Esophagus (tissue), 2 donors: ENCODE measurements around the gene PDE1A. TPM values are rescaled to one million over a fixed set of nuclear protein-coding genes. Genes with fewer than 3 reads are reported as not detected.

ENCODE experiments used
- H3K27ac ChIP-seq, 2 donors: one replicate each; pipeline ENCODE4 v1.5.1; 2013; ENCODE audit warnings: low read depth in 2 of 2, mild to moderate bottlenecking in 2 of 2, inconsistent platforms in 1 of 2, low read length in 1 of 2, moderate library complexity in 1 of 2
- H3K27me3 ChIP-seq, 2 donors: one replicate each; pipeline ENCODE4 v1.6.1; 2013; ENCODE audit warnings: low read length in 2 of 2, control low read depth in 1 of 2, mild to moderate bottlenecking in 1 of 2; ENCODE audit not compliant: insufficient read depth in 2 of 2, control insufficient read depth in 1 of 2
- H3K36me3 ChIP-seq, 2 donors: one replicate each; pipeline ENCODE4 v1.6.1; 2013; ENCODE audit warnings: low read length in 1 of 2; ENCODE audit not compliant: control insufficient read depth in 2 of 2, insufficient read depth in 2 of 2
- H3K4me1 ChIP-seq, 2 donors: one replicate each; pipeline ENCODE4 v1.6.1; 2013; ENCODE audit warnings: low read length in 1 of 2; ENCODE audit not compliant: control insufficient read depth in 2 of 2, insufficient read depth in 2 of 2
- H3K4me3 ChIP-seq, 2 donors: one replicate each; pipeline ENCODE4 v1.5.1; 2013; ENCODE audit warnings: low read length in 2 of 2, mild to moderate bottlenecking in 2 of 2, low read depth in 1 of 2, moderate library complexity in 1 of 2
- H3K9me3 ChIP-seq, 2 donors: one replicate each; pipeline ENCODE4 v1.6.1; 2013; ENCODE audit warnings: mild to moderate bottlenecking in 2 of 2, low read depth in 1 of 2, low read length in 1 of 2, moderate library complexity in 1 of 2; ENCODE audit not compliant: control insufficient read depth in 2 of 2, insufficient read depth in 1 of 2
- WGBS, 2 donors: extraction: QIAGEN DNeasy Blood & Tissue Kit; methylation state at CpG; one replicate each; pipeline ENCODE4 v1.1.7; 2013; 5-methylcytosine and 5-hydroxymethylcytosine counted together
- polyA plus RNA-seq, 2 donors: library from polyadenylated mRNA; stranded (reverse); fragments of 200-250 nt; gene quantifications; one replicate each; pipeline ENCODE4 v1.2.3, GENCODE V29; 2013
- donor health status: healthy with polysubstance abuse.
- donor health status: Bipolar disorder and iron deficiency.

The PDE1A gene
- polyA plus RNA-seq, 2 donors: 0.94 to 0.96 TPM

- no peaks in the 10 kb centered on the region for H3K4me1 ChIP-seq
- H3K9me3 ChIP-seq: no peaks in the 10 kb centered on the region
- H3K4me3 ChIP-seq: no peak overlapping the region
- H3K27me3 ChIP-seq: no peaks in the 10 kb centered on the region
- 43 to 50% methylated on average over 4 of the region's 4 CpGs for WGBS, 2 donors
- H3K27ac ChIP-seq: no peak overlapping the region
- no peaks in the 10 kb centered on the region for H3K36me3 ChIP-seq
These were observed 60.2 kb downstream of the PDE1A start for GRCh38 chr2:182366628-182367027.

- Histone ChIP-seq H3K27me3 (no peaks in the 10 kb centered on the region), H3K4me1 (no peaks in the 10 kb centered on the region), H3K36me3 (no peaks in the 10 kb centered on the region), H3K9me3 (no peaks in the 10 kb centered on the region), H3K4me3 (no peak overlapping the region), H3K27ac (no peak overlapping the region)
- 71 to 81% methylated on average over 3 of the region's 3 CpGs for WGBS, 2 donors
These were observed 61.0 kb downstream of the PDE1A start for GRCh38 chr2:182365855-182366254.

GRCh38 chr2:182361477-182361876 lies 65.4 kb downstream of the PDE1A start:
- Histone ChIP-seq H3K4me1 (no peaks in the 10 kb centered on the region), H3K27me3 (no peaks in the 10 kb centered on the region), H3K4me3 (no peak overlapping the region), H3K27ac (no peak overlapping the region), H3K36me3 (no peaks in the 10 kb centered on the region), H3K9me3 (no peaks in the 10 kb centered on the region)
- WGBS, 2 donors: 79 to 83% methylated on average over 1 of the region's 1 CpG

GRCh38 chr2:182360663-182361260 lies 66.1 kb downstream of the PDE1A start:
- Histone ChIP-seq H3K4me1 (no peaks in the 10 kb centered on the region), H3K27ac (no peak overlapping the region), H3K9me3 (no peaks in the 10 kb centered on the region), H3K36me3 (no peaks in the 10 kb centered on the region), H3K4me3 (no peak overlapping the region), H3K27me3 (no peaks in the 10 kb centered on the region)
- 86 to 91% methylated on average over 2 of the region's 2 CpGs for WGBS, 2 donors

- Histone ChIP-seq H3K4me3 (no peak overlapping the region), H3K27ac (no peak overlapping the region)
- 20 to 29% methylated on average over 10 of the region's 10 CpGs for WGBS, 2 donors
These were observed 66.7 kb downstream of the PDE1A start for GRCh38 chr2:182359990-182360662.

GRCh38 chr2:182359027-182359989 lies 67.5 kb downstream of the PDE1A start:
- no peaks in the 10 kb centered on the region for H3K9me3 ChIP-seq
- H3K4me1 ChIP-seq: no peaks in the 10 kb centered on the region
- H3K27ac ChIP-seq: no peak overlapping the region
- no peaks in the 10 kb centered on the region for H3K27me3 ChIP-seq
- no peaks in the 10 kb centered on the region for H3K36me3 ChIP-seq
- 47 to 52% methylated on average over 8 of the region's 8 CpGs for WGBS, 2 donors
- no peak overlapping the region for H3K4me3 ChIP-seq

More at GRCh38 chr2:182359990-182360662, 66.7 kb downstream of the PDE1A start:
- Histone ChIP-seq H3K36me3 (no peaks in the 10 kb centered on the region), H3K27me3 (no peaks in the 10 kb centered on the region), H3K9me3 (no peaks in the 10 kb centered on the region), H3K4me1 (no peaks in the 10 kb centered on the region)

- no peaks in the 10 kb centered on the region for H3K4me1 ChIP-seq
- H3K27ac ChIP-seq: no peak overlapping the region
- 77 to 79% methylated on average over 3 of the region's 3 CpGs for WGBS, 2 donors
- H3K36me3 ChIP-seq: no peaks in the 10 kb centered on the region
- no peaks in the 10 kb centered on the region for H3K9me3 ChIP-seq
- H3K27me3 ChIP-seq: no peaks in the 10 kb centered on the region
- no peak overlapping the region for H3K4me3 ChIP-seq
These were observed 68.2 kb downstream of the PDE1A start for GRCh38 chr2:182358601-182359000.

- WGBS, 2 donors: 53 to 59% methylated on average over 1 of the region's 1 CpG
- Histone ChIP-seq H3K27me3 (no peaks in the 10 kb centered on the region), H3K4me3 (no peak overlapping the region), H3K9me3 (no peaks in the 10 kb centered on the region), H3K27ac (no peak overlapping the region), H3K36me3 (no peaks in the 10 kb centered on the region), H3K4me1 (no peaks in the 10 kb centered on the region)
These were observed 71.0 kb downstream of the PDE1A start for GRCh38 chr2:182355815-182356214.

GRCh38 chr2:182351427-182351826 lies 75.4 kb downstream of the PDE1A start:
- no peaks in the 10 kb centered on the region for H3K9me3 ChIP-seq

More at GRCh38 chr2:182351427-182351826, 75.4 kb downstream of the PDE1A start:
- H3K27ac ChIP-seq: no peak overlapping the region
- no peaks in the 10 kb centered on the region for H3K36me3 ChIP-seq
- no peaks in the 10 kb centered on the region for H3K4me1 ChIP-seq
- H3K27me3 ChIP-seq: no peaks in the 10 kb centered on the region
- WGBS, 2 donors: 79 to 84% methylated on average over 4 of the region's 4 CpGs
- no peak overlapping the region for H3K4me3 ChIP-seq
